CD14-positive monocyte (primary cell): ENCODE data around the gene HGFAC. TPM values are rescaled to one million over a fixed set of nuclear protein-coding genes. Genes with fewer than 3 reads are reported as not detected.

ENCODE experiments used
- DNase-seq, 3 donors: peaks; one replicate each; pipeline ENCODE4 v3.0.0-alpha.2; 2011 to 2022
- H2AFZ ChIP-seq: 2 replicates; pipeline ENCODE4 v1.6.0; 2012; ENCODE audit warnings: mild to moderate bottlenecking, low read depth, low read length, inconsistent platforms; ENCODE audit not compliant: insufficient read depth, poor library complexity, severe bottlenecking
- H3K27ac ChIP-seq, 2 donors: 1 replicate in 1 of 2; 2 replicates in 1 of 2; pipeline ENCODE4 v1.5.1; 2012 to 2013; ENCODE audit warnings: low read length in 2 of 2, control low read depth in 1 of 2, inconsistent platforms in 1 of 2, low read depth in 1 of 2, mild to moderate bottlenecking in 1 of 2
- H3K27me3 ChIP-seq, 2 donors: one replicate each; pipeline versions ENCODE4 v1.6.0 to v1.6.1; 2011 to 2013; ENCODE audit warnings: low read length in 2 of 2; ENCODE audit not compliant: control insufficient read depth in 2 of 2, insufficient read depth in 2 of 2
- H3K36me3 ChIP-seq, 2 donors: replicated peaks in 1 of 2; 1 replicate in 1 of 2; 2 replicates in 1 of 2; pipeline versions ENCODE4 v1.5.1 to v1.6.1; 2012 to 2013; ENCODE audit warnings: low read length in 2 of 2, control low read depth in 1 of 2, inconsistent platforms in 1 of 2, mild to moderate bottlenecking in 1 of 2; ENCODE audit not compliant: insufficient read depth in 2 of 2, control insufficient read depth in 1 of 2
- H3K4me1 ChIP-seq, 2 donors: 1 replicate in 1 of 2; 2 replicates in 1 of 2; pipeline versions ENCODE4 v1.5.1 to v1.6.1; 2012 to 2013; ENCODE audit warnings: low read length in 2 of 2, control low read depth in 1 of 2, inconsistent platforms in 1 of 2, mild to moderate bottlenecking in 1 of 2, moderate library complexity in 1 of 2; ENCODE audit not compliant: insufficient read depth in 2 of 2, control insufficient read depth in 1 of 2
- H3K4me2 ChIP-seq: replicated peaks from 2 replicates; pipeline ENCODE3; 2012; ENCODE audit warnings: low read length, moderate library complexity, mild to moderate bottlenecking; ENCODE audit not compliant: poor library complexity, severe bottlenecking; ENCODE audit errors: extremely low read depth
- H3K4me3 ChIP-seq, 3 experiments: fragments of 200-600 bp in 1 of 3; sonication (generic) in 1 of 3; replicated peaks in 1 of 3; 1 replicate in 2 of 3; 2 replicates in 1 of 3; pipeline ENCODE4 v1.5.1; 2011 to 2013; ENCODE audit warnings: low read length in 3 of 3, mild to moderate bottlenecking in 3 of 3, control low read depth in 2 of 3, low read depth in 2 of 3, inconsistent platforms in 1 of 3, moderate library complexity in 1 of 3
- H3K79me2 ChIP-seq: 2 replicates; pipeline ENCODE4 v1.6.0; 2012; ENCODE audit warnings: mild to moderate bottlenecking, control low read depth, inconsistent platforms, low read length, moderate library complexity; ENCODE audit not compliant: insufficient read depth
- H3K9ac ChIP-seq: 2 replicates; pipeline ENCODE4 v1.6.0; 2017; ENCODE audit warnings: low read length, mild to moderate bottlenecking; ENCODE audit not compliant: insufficient read depth, poor library complexity, severe bottlenecking
- H3K9me3 ChIP-seq, 2 donors: replicated peaks in 1 of 2; 1 replicate in 1 of 2; 2 replicates in 1 of 2; pipeline versions ENCODE4 v1.5.1 to v1.6.1; 2012 to 2013; ENCODE audit warnings: low read length in 2 of 2, control low read depth in 1 of 2; ENCODE audit not compliant: control insufficient read depth in 1 of 2, insufficient read depth in 1 of 2
- H4K20me1 ChIP-seq: 2 replicates; pipeline ENCODE4 v1.6.0; 2012; ENCODE audit warnings: mild to moderate bottlenecking, low read length, control low read depth, moderate library complexity; ENCODE audit not compliant: insufficient read depth
- H3K27ac Mint-ChIP-seq, 7 donors: one replicate each; pipeline ENCODE4 v1.8.0; 2020; ENCODE audit warnings: mild to moderate bottlenecking in 7 of 7, mixed read lengths in 7 of 7, moderate library complexity in 6 of 7, inconsistent platforms in 2 of 7
- H3K27me3 Mint-ChIP-seq, 3 donors: one replicate each; pipeline ENCODE4 v1.8.0; 2021 to 2022; ENCODE audit warnings: low read depth in 3 of 3, mild to moderate bottlenecking in 3 of 3, mixed read lengths in 3 of 3, moderate library complexity in 3 of 3, inconsistent platforms in 1 of 3
- H3K36me3 Mint-ChIP-seq, 2 donors: one replicate each; pipeline ENCODE4 v1.8.0; 2020; ENCODE audit warnings: mixed read lengths in 2 of 2, inconsistent platforms in 1 of 2, mild to moderate bottlenecking in 1 of 2
- H3K4me1 Mint-ChIP-seq: one replicate; pipeline ENCODE4 v1.8.0; 2020; ENCODE audit warnings: mild to moderate bottlenecking, mixed read lengths
- H3K4me3 Mint-ChIP-seq, 2 donors: one replicate each; pipeline ENCODE4 v1.8.0; 2020; ENCODE audit warnings: mild to moderate bottlenecking in 2 of 2, mixed read lengths in 2 of 2, moderate library complexity in 1 of 2
- H3K9me3 Mint-ChIP-seq, 7 donors: one replicate each; pipeline ENCODE4 v1.8.0; 2020 to 2022; ENCODE audit warnings: mixed read lengths in 7 of 7, mild to moderate bottlenecking in 6 of 7, moderate library complexity in 6 of 7, inconsistent platforms in 2 of 7
- WGBS: methylation state at CpG from one replicate; pipeline ENCODE4 v1.1.5; 2013; ENCODE audit warnings: missing lambda C conversion rate; ENCODE audit not compliant: insufficient coverage; 5-methylcytosine and 5-hydroxymethylcytosine counted together
- intact Hi-C, 2 donors: fragments of 100-400 bp; cut with micrococcal nuclease; formaldehyde crosslinking; loops; one replicate each; pipeline versions ENCODE4 v1.15.0 to v1.15.1; 2023
- polyA minus RNA-seq: library from RNA; depleted of rRNA, polyadenylated mRNA; stranded (reverse); fragments of >200 nt; gene quantifications from 2 replicates; pipeline ENCODE4 v1.2.3, GENCODE V29; 2012
- polyA plus RNA-seq, 3 donors: library from polyadenylated mRNA; depleted of rRNA in 1 of 3; unstranded in 2 of 3; stranded (reverse) in 1 of 3; fragments of 300-500 nt in 2 of 3; fragments of >200 nt in 1 of 3; fragmentation: Illumina TruSeq in 2 of 3; gene quantifications; 1 replicate in 2 of 3; 2 replicates in 1 of 3; pipeline ENCODE4 v1.2.3, GENCODE V29; 2012 to 2021
- total RNA-seq, 12 experiments: library from RNA in 1 of 12; stranded (reverse) in 1 of 12; fragments of 120-200 nt in 1 of 12; gene quantifications; one replicate each; pipeline ENCODE4 v1.2.4 and lab custom pipeline; 2013 to 2026; ENCODE audit warnings: mixed read lengths in 6 of 12, inconsistent platforms in 1 of 12
- TF ChIP-seq, protein P1 (sequence below): fragments of 200-600 bp; IDR thresholded peaks from one replicate; pipeline ENCODE4 v1.8.0; 2022; ENCODE audit warnings: antibody characterized with exemption, mild to moderate bottlenecking

The HGFAC gene
- not detected for total RNA-seq (2013)
- polyA plus RNA-seq (under 1 TPM in 1 of 3 donors, not detected in 2; 0.17 TPM), polyA minus RNA-seq (not detected in 2 replicates), total RNA-seq (lab: John Stamatoyannopoulos, UW) (0.87 to 5.9 (median 1.9) reads per million in 11 experiments)

DNA sequence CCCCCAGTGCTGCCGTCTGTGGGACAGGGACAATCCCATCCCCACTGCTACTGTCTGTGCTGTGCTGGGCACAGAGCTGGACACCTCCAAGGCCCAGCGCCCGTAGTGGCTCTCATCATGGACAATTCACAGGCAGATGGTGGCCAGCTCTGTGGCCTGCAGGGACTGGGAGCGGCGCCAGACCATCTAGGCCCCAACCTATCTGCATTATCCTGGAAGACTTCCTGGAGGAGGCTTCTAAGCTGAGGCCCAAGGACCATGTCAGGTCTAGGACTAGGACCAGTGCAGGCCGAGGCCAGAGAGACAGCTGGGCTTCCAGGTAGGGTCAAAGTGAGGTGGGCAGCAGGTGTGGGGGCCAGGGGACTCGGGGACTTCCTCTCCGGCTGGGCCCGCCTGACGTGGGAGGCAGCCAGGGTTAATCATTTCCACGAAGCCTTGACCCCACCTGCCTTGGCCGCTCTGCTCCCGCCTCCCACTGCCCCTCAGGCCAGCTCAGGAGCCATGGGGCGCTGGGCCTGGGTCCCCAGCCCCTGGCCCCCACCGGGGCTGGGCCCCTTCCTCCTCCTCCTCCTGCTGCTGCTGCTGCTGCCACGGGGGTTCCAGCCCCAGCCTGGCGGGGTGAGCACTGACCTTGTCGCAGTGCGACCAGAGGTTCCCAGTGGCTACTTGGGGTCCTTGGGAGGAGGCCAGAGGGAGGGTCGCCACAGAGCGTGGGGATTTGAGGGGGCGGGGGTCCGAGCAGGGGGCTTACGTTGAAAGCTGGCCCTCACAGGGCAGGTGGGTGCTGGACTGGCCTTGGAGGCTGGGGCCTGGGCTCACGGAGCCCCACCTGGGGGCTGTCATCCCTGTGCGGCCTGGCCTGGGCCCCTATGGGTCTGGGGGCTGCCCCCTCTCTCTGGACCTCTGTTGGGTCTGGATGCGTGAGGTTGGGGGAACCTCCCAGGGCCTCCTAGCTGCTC is at the start of gene HGFAC:
Gene HGFAC, plus strand, starts transcription at position 468 of the 959 bp plus-strand sequence. Its CDS starts 34 bp downstream, at position 502.
- Histone ChIP-seq H4K20me1 (no peaks in the 10 kb centered on the region), H3K4me2 (no peak within 1 kb of the TSS), H3K27me3 (no peaks in the 10 kb centered on the region), H3K4me3 (no peak within 1 kb of the TSS), H3K36me3 (no peaks in the 10 kb centered on the region), H3K4me1 (peaks cover 9 to 10% of the 10 kb centered on the region in 2 donors), H3K79me2 (no peaks in the 10 kb centered on the region), H2AFZ (peak within 1 kb of the TSS; percentile 50), H3K9ac (no peak within 1 kb of the TSS), H3K9me3 (no peaks in the 10 kb centered on the region), H3K27ac (no peak within 1 kb of the TSS)
- Mint-ChIP-seq H3K36me3 (no peaks in the 10 kb centered on the region), H3K27ac (no peak within 1 kb of the TSS), H3K4me3 (no peak within 1 kb of the TSS), H3K4me1 (peaks cover 12% of the 10 kb centered on the region), H3K27me3 (peaks cover 0 to 3% (median 0%) of the 10 kb centered on the region in 3 donors), H3K9me3 (peaks cover 0 to 3% (median 0%) of the 10 kb centered on the region in 7 donors)
- 93% methylated on average over 22 of the region's 27 CpGs for WGBS
- TF ChIP-seq, protein P1, sequence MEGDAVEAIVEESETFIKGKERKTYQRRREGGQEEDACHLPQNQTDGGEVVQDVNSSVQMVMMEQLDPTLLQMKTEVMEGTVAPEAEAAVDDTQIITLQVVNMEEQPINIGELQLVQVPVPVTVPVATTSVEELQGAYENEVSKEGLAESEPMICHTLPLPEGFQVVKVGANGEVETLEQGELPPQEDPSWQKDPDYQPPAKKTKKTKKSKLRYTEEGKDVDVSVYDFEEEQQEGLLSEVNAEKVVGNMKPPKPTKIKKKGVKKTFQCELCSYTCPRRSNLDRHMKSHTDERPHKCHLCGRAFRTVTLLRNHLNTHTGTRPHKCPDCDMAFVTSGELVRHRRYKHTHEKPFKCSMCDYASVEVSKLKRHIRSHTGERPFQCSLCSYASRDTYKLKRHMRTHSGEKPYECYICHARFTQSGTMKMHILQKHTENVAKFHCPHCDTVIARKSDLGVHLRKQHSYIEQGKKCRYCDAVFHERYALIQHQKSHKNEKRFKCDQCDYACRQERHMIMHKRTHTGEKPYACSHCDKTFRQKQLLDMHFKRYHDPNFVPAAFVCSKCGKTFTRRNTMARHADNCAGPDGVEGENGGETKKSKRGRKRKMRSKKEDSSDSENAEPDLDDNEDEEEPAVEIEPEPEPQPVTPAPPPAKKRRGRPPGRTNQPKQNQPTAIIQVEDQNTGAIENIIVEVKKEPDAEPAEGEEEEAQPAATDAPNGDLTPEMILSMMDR, result no peak
- intact Hi-C loops, result loop anchor here (5.0 to 10.0 kb wide), 2 partner anchors 247 to 249 kb away; no protein-coding TSS in a partner anchor
- DNase-seq, result no peak

DNA sequence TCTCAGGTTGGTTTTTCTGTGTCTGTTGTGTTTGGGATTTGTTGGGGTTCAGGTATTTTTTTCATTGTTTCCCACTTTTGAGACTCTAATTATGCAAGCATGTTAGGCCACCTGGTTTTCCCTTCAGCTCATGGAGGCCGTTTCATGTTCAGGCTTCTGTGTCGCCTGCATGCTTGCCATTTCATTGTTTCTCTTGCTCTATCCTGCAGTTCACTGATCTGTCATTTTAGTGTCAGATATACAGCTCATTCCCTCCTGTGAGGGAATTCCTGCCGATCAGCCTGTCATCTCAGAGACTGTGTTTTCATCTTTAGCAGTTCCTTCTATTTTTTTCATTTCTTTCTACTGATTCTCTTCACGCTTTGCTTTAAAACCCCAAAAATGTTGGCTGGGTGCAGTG is 49.4 kb upstream of the HGFAC start:
- H3K4me2 ChIP-seq, result no peak overlapping the region
- H2AFZ ChIP-seq, result no peak overlapping the region
- H3K36me3 Mint-ChIP-seq, result peaks cover 2 to 12% of the 10 kb centered on the region in 2 donors
- H3K27ac ChIP-seq, result no peak overlapping the region
- no peaks in the 10 kb centered on the region for H3K27me3 ChIP-seq
- H3K27ac Mint-ChIP-seq, result peak overlapping the region in 1 of 7 donors; percentile 14
- no peak for DNase-seq
- peaks cover 33% of the 10 kb centered on the region for H3K4me1 Mint-ChIP-seq
- H3K4me3 Mint-ChIP-seq, result no peak overlapping the region
- TF ChIP-seq, protein P1, result no peak
- no peaks in the 10 kb centered on the region for H3K9me3 ChIP-seq
- H3K9ac ChIP-seq, result no peak overlapping the region
- H3K4me1 ChIP-seq, result peaks cover 34 to 35% of the 10 kb centered on the region in 2 donors
- H4K20me1 ChIP-seq, result no peaks in the 10 kb centered on the region
- 84% methylated on average over 3 of the region's 4 CpGs for WGBS
- no peak overlapping the region for H3K4me3 ChIP-seq
- H3K36me3 ChIP-seq, result no peaks in the 10 kb centered on the region
- no peaks in the 10 kb centered on the region for H3K79me2 ChIP-seq
- intact Hi-C loops, result no loop called here
- H3K27me3 Mint-ChIP-seq, result peaks cover 0 to 2% (median 0%) of the 10 kb centered on the region in 3 donors
- peaks cover 0 to under 1% (median 0%) of the 10 kb centered on the region in 7 donors for H3K9me3 Mint-ChIP-seq
